ENCODE data around the gene GNGT2. TPM values are rescaled to one million over a fixed set of nuclear protein-coding genes. Genes with fewer than 3 reads are reported as not detected.
A peak's percentile ranks its signal among the peaks of the same experiment; 100 is the strongest.
"Not testable (repeated sequence)": the region's sequence is repeated elsewhere in the genome, so short reads cannot be mapped to it uniquely, and the experiment has no call there.

Gene GNGT2
- total RNA-seq, 4 donors from 2014 or later: 1.1 to 1.7 TPM; not detected in 2

GRCh38 chr17:49183801-49184200 lies 26.6 kb downstream of the GNGT2 start:
- 91 to 100% methylated on average over 3 to 6 of the region's 7 CpGs for WGBS, 2 donors
- H3K4me3 ChIP-seq (ENCODE audit: low read depth, poor library complexity, severe bottlenecking): no peak overlapping the region
- DNase-seq (ENCODE audit: low spot score in 2 of 2): no peak
- TF ChIP-seq CTCF (IDR thresholded peaks at IDR 0.05): no peak
- intact Hi-C loops (cut with DNase I; ENCODE audit: low total_unique reads): loop anchor here (5.0 kb wide), 1 partner anchor 44 kb away; no protein-coding TSS in a partner anchor

- no peak for TF ChIP-seq POLR2A (IDR thresholded peaks at IDR 0.05)
- TF ChIP-seq CTCF (IDR thresholded peaks at IDR 0.05): no peak
- DNase-seq (ENCODE audit: low spot score in 2 of 2): no peak
- no peak overlapping the region for H3K4me3 ChIP-seq (ENCODE audit: low read depth, poor library complexity, severe bottlenecking)
- intact Hi-C loops (cut with DNase I; ENCODE audit: low total_unique reads): loop anchor here (5.0 kb wide), 1 partner anchor 44 kb away; no protein-coding TSS in a partner anchor
- WGBS, 2 donors: 81 to 88% methylated on average over 3 to 5 of the region's 5 CpGs
Measured at GRCh38 chr17:49183341-49183740, 27.0 kb downstream of the GNGT2 start.

- no peak overlapping the region for H3K4me3 ChIP-seq (ENCODE audit: low read depth, poor library complexity, severe bottlenecking)
- DNase-seq (ENCODE audit: low spot score in 2 of 2): no peak
- intact Hi-C loops (cut with DNase I; ENCODE audit: low total_unique reads): loop anchor here (5.0 kb wide), 1 partner anchor 46 kb away; no protein-coding TSS in a partner anchor
- TF ChIP-seq CTCF (IDR thresholded peaks at IDR 0.05): no peak
- no peak for TF ChIP-seq POLR2A (IDR thresholded peaks at IDR 0.05)
- 65 to 71% methylated on average over 6 of the region's 6 CpGs for WGBS, 2 donors
Measured at GRCh38 chr17:49180998-49181635, 29.3 kb downstream of the GNGT2 start.

GRCh38 chr17:49180303-49180702 lies 30.1 kb downstream of the GNGT2 start:
- intact Hi-C loops (cut with DNase I; ENCODE audit: low total_unique reads): loop anchor here (5.0 kb wide), 1 partner anchor 47 kb away; no protein-coding TSS in a partner anchor
- peak in 1 of 3 donors; percentile 68 for TF ChIP-seq CTCF (IDR thresholded peaks at IDR 0.05)
- no peak for TF ChIP-seq POLR2A (IDR thresholded peaks at IDR 0.05)

GRCh38 chr17:49175978-49176377 lies 34.4 kb downstream of the GNGT2 start:
- intact Hi-C loops (cut with DNase I; ENCODE audit: low total_unique reads); DNase-seq (ENCODE audit: low spot score in 2 of 2); H3K4me3 ChIP-seq (ENCODE audit: low read depth, poor library complexity, severe bottlenecking): not testable (repeated sequence)
- WGBS, 2 donors: 92% methylated on average over 11 of the region's 11 CpGs

More at GRCh38 chr17:49180303-49180702, 30.1 kb downstream of the GNGT2 start:
- WGBS, 2 donors: 14 to 16% methylated on average over 5 of the region's 5 CpGs
- H3K4me3 ChIP-seq (ENCODE audit: low read depth, poor library complexity, severe bottlenecking): no peak overlapping the region
- DNase-seq (ENCODE audit: low spot score in 2 of 2): peak; percentile 49 to 93

- WGBS, 2 donors: 84 to 86% methylated on average over 3 of the region's 3 CpGs
- H3K4me3 ChIP-seq (ENCODE audit: low read depth, poor library complexity, severe bottlenecking); DNase-seq (ENCODE audit: low spot score in 2 of 2); intact Hi-C loops (cut with DNase I; ENCODE audit: low total_unique reads): not testable (repeated sequence)
Measured at GRCh38 chr17:49170711-49171110, 39.7 kb downstream of the GNGT2 start.

- no peak overlapping the region for H3K4me3 ChIP-seq (ENCODE audit: low read depth, poor library complexity, severe bottlenecking)
- TF ChIP-seq CTCF (IDR thresholded peaks at IDR 0.05) (no peak), POLR2A (IDR thresholded peaks at IDR 0.05) (no peak)
- DNase-seq (ENCODE audit: low spot score in 2 of 2): no peak
- WGBS, 2 donors: 79 to 94% methylated on average over 2 of the region's 2 CpGs
- intact Hi-C loops (cut with DNase I; ENCODE audit: low total_unique reads): no loop called here
Measured at GRCh38 chr17:49170216-49170615, 40.2 kb downstream of the GNGT2 start.
